GM18951 (cell line): ENCODE data around the gene ABHD1.

ENCODE experiments used
- POLR2A ChIP-seq: IDR thresholded peaks from 4 replicates; pipeline ENCODE4 v1.6.1; 2011; ENCODE audit warnings: mild to moderate bottlenecking; ENCODE audit not compliant: insufficient read length, insufficient read depth; ENCODE audit errors: extremely low read depth
- in situ Hi-C: fragments of 300-500 bp; cut with MboI; formaldehyde crosslinking; loops from one replicate; pipeline ENCODE4 v1.12.0; 2022; ENCODE audit warnings: low sequenced_read_pairs, mixed read lengths, inconsistent platforms; ENCODE audit not compliant: unreplicated experiment

ABHD1 gene

DNA sequence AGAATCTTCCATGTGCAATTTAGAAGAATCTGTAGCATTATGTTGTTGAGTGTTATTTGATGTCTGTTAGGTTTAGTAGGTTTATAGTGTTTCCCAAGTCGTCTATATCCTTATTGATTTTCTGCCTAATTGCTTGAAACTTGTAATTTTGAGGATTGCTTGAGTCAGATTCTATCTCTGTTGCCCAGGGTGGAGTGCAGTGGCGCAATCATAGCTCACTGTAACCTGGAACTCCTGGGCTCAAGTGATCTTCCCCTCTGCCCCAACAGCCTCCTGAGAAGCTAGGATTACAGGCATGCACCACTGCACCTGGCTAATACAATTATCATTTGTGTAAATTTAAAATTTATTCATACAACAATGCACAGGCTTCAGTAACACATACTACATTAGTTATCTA is 22.1 kb downstream of the ABHD1 start:
- in situ Hi-C loops = no loop called here
- TF ChIP-seq POLR2A = no peak

DNA sequence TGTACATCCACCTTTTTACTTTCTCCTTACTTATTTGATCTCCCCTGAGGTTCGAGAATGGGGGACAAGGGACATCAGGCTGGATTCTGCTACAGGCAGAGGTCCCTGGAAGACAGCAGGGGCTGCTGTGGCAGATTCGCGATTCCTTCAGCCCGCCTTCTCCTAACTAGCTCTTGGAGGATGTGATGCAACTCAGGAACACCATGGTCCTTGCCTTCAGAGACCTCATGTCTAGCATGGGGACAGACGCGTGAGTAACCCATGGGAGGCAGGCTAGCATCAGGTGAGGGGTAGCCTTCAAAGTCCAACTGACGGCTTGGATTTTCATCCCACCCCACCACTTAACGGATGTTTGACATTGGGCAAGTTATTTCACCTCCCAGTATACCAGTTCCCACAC is 24.3 kb downstream of the ABHD1 start:
- in situ Hi-C loops = no loop called here
- TF ChIP-seq POLR2A = no peak

DNA sequence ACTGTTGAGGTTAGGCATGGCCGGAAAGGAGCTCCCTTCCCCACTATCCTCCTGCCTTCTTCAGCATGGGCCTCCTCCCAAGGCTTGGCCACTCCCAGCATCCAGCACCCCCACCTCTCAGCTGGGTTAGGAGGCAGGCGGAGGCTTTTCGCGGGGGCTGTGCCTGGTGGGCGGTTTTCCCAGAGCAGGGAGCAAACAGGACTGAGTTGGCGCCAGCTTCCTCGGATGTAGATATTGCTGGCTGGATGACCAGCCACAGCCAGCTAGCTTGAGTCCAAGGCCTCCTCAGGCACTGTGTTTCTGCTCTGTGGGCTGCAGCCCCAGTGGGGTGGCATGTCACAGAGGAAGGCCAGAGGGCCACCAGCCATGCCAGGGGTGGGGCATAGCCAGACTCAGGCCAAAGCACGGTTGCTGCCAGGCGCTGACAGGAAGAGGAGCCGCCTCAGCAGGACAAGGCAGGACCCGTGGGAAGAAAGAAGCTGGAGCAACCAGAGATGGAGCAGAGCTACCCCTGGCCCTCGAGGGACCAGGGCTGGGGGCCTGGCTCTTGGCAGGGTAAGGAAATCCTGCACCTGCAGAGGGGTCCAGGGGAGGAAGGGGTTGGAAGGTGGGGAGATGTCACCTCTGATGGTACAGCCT is 25.3 kb downstream of the ABHD1 start, which contains the start of gene TCF23:
Gene TCF23, plus strand, starts transcription at position 204 of the 639 bp plus-strand sequence. Its CDS starts 130 bp downstream, at position 334.
- in situ Hi-C loops = no loop called here

DNA sequence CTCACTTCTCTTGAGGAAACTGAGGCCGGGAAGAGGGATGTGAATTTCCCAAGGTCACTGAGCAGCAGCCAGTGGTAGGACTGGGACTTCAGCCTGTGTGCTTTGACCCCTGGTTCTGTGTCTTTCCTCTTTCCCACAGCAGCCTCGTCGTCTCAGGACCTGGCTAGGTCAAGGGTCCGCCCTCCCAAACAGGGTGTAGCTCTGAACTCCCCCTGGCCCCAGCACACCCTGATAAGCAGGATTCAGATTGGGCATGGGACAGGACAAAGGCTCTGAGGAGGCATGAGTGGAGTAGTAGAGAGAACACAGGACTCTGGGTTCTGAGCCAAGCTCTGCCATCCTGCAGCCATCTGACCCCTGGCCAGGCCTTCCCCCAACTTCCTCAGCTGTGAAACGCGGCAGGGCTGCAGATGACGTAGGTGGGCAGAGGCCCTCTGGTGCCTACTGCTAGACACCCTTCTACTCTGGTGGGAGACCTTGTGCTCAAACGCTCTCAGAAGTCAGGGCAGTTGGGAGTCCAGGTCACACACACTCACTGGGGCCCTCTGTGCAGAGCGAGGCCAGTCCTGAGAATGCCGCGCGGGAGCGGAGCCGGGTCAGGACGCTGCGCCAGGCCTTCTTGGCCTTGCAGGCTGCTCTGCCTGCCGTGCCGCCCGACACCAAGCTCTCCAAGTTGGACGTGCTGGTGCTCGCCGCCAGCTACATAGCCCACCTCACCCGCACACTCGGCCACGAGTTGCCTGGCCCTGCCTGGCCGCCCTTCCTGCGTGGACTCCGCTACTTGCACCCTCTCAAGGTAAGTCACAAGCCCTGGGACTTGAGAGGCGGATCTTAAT is 26.2 kb downstream of the ABHD1 start:
- in situ Hi-C loops = no loop called here
- no peak for TF ChIP-seq POLR2A

More for the DNA sequence above, 25.3 kb downstream of the ABHD1 start, which contains the start of gene TCF23:
- TF ChIP-seq POLR2A = no peak

DNA sequence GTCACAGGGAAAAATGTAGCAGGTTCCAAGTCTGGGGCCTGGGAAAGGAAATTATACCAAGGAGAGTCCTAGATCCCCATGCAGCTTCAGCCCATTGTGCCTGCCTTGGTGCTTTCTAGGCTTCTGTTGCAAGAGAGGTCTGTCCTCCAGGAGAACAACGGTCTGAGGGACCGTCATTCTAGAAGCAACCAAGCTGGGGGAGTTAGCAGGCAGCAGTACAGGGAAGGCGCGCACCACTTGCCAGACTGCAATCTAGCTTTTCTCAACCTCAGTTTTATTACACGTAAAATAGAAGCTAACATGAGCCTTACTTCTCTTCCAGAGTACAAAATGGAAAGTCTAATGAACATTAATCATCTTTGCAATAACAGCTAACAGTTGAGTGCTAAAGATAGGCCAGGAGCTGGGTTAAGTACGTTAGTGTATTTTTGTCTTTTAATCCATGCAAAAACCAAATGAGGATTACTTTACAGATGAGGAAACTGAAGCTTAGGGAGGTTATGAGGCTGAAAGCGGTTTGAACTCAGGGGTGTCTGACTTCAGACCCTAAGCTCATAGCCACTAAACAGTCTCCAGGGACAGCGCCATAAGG is 27.1 kb downstream of the ABHD1 start:
- in situ Hi-C loops = no loop called here
- no peak for TF ChIP-seq POLR2A

DNA sequence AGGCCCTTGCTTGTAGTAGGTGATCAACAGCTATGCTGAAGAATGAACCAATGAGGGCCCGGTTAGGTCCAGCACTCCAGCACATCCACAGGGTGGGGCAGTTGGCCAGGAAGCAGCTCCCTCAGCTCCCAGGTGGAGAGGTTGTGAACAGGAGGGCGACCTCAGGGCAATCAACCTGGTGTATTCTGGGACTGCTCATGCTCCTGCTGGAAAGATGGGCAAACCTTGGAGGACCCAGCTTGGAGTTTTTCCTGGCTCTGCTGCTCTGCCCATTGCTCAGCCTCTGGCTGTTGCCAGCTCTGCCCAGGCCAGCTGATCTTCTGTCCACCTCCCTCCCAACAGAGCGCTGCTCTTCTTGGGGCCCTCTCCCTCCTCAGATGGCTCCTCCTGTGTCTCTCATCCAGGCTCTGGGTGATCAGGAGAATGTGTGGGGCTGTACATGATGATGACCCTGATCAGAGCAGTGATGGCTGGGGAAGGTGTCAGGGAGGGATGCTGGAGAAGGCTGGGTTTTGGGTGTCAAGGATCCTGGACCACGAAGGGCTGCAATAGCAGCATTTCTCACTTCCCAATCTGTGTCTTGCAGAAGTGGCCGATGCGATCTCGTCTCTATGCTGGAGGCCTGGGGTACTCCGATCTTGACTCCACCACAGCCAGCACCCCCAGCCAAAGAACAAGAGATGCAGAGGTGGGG is 28.6 kb downstream of the ABHD1 start:
- TF ChIP-seq POLR2A = no peak
- in situ Hi-C loops = no loop called here

DNA sequence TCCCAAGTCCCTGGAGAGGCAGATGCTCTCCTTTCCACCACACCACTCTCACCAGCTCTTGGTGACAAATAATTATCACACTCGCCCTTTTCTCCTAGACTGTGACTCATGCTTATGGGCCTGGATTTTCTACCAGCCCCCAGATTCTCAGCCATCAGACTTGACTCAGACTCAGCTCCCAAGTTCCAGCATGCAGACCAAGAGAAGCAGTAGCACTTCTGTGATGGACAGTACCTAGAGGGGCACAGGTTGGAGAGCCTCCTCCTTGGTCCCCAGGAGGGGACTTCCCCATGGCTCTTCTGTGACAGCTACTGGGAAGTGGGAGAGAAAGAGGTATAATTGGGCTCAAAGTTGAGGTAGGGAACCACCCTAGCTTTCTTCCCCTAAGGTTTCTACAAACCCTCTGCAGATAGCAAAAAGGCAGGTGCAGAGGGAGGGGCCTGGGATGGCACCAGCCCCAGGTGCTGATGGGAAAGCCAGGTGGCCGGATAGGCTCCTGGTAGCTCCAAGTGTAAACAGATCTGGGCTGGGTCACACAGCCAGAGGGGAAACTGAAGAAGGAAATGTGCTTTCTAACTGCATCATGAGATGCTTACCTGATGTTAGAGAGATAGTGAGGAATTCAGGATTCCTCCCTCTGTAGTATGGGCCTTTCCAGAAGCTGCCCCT is 29.3 kb downstream of the ABHD1 start:
- in situ Hi-C loops = no loop called here
- TF ChIP-seq POLR2A = no peak

DNA sequence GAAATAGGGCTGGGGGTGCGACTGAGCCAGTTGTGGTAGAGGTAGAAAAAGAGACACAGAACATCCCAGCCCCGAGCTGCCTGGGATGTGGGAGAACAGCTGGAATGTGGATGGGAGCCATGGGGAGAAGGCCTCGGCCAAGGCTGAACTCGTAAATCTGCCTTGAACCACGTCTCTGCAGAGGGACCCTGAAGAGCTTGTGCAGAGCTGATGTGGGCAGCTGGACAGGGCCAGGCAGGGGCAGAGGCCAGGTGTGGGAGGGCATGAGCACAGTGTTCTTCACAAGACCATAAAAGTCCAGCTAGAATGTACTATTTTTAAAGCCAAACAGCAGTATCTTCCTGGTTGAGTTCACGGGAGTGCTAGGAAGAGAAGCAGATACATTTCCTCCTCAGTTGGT is 30.9 kb downstream of the ABHD1 start:
- in situ Hi-C loops = no loop called here
- no peak for TF ChIP-seq POLR2A

DNA sequence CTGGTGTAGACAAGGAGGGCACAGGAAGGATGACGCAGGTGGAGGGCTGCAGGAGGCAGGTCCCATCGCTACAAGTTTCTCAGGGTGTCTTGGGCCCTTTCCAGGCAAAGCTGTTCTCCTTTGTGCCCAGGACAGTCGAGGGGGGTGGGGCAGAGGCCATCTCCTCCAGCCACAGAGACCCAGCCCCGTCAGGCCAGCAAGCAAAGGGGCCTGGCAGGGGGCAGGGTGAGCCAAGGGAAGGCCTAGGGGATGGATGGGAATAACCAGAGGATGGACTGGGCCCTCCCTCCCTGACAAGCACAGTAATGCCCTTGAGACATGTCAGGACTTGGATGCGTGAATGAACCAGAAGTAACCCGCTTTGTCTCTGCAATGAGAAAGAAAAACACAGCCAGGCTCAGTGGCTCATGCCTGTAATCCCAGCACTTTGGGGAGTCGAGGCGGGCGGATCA is 31.5 kb downstream of the ABHD1 start:
- in situ Hi-C loops = no loop called here
- TF ChIP-seq POLR2A = no peak

DNA sequence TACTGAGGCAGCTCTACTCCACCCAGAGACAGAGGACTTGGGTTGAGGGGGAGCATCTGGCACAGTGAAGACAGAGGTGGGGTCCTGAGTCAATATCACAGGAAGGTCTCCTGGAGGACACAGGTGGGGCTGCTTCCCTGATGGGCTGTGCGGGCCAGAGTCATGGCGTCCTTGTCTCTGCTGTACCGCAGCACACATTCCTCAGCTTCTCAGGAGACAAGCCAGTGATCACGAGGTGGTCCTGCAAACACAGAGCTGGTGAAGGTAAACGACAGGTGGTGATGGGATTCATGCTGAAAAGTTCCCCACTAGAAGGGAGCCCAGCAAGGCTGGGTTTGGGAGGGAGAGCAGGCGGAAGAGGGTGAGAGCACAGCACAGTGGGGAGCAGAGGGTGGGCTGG is 34.9 kb downstream of the ABHD1 start:
- in situ Hi-C loops = no loop called here
- no peak for TF ChIP-seq POLR2A

DNA sequence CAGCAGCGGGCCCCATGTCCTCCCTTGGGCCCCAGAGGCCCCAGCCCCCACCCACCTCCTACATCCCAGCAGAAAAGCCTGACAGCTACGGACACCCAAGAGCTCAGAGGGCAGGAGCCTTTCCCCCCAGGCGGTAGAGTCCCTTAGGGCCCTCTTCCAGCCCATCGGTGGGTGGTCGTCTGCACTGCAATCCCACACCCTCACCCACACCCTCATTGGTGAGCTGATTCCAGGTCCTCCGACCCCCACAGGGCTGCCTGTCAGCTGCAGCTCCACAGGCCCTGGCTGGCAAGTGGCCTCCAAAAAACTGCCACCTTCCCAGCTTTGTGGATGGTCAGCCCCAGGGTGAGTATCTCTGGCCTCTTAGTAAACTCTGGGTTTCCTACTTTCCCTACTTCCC is 35.7 kb downstream of the ABHD1 start:
- no peak for TF ChIP-seq POLR2A
- in situ Hi-C loops = no loop called here

DNA sequence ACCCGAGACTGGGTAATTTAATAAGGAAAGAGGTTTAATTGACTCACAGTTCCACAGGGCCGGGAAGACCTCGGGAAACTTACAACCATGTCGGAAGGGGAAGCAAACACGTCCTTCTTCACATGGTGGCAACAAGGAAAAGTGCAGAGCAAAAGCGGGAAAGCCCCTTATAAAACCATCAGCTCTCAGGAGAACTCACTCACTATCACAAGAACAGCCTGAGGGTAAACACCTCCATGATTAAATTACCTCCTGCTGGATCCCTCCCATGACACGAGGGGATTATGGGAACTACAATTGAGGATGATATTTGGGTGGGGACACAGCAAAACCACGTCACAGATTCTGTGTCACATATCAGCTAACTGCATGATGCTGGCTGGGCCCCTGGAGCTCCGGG is 36.6 kb downstream of the ABHD1 start:
- in situ Hi-C loops = no loop called here
- no peak for TF ChIP-seq POLR2A
